ENCODE data around the gene AGBL1. TPM values are rescaled to one million over a fixed set of nuclear protein-coding genes. Genes with fewer than 3 reads are reported as not detected.
A peak's percentile ranks its signal among the peaks of the same experiment; 100 is the strongest.

AGBL1 gene
- total and polyA plus RNA-seq, 2 experiments from 2014 or later = 0.03 TPM; not detected in 1

DNA sequence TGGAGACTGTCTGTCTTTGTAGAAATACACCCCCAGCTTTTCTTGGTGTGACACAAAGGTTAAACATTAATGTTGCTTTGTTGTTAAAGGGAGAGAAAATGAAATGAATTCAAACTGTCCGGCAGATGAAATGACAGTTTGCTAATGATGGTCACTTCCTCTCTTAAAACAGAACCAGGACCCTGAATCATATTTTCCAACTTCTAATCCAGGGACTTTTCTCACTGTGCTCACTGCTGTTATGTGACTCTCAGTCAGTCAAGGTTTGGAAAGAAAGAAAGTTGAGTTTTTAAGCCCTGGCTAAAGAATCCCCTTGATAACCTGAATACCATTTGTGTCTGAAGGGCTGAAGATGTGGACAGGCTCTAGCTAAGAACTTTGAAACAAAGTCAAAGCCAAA lies 215.8 kb downstream of the AGBL1 start:
- no peaks in the 10 kb centered on the region for H3K36me3 ChIP-seq (ENCODE audit: insufficient read depth)

DNA sequence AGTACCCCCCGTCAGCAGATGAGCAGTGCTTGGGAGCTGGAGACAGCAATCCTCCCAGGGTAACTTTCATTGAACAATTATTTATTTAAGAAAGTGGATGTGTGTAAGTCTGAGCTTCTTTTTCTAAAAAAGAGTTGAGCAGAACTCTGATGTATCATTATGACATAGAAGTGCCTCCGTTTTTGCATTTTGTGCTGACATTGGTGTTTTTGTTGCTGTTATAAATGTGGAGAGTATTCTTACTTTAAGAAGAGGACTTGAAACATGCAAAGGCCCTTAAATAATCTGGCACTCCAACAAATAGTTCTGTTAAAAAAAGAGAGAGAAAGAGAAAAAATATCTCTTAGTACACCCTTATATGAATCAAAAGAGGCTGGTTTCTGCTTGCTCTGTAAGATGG lies 217.1 kb downstream of the AGBL1 start:
- ATAC-seq = no peak
- Histone ChIP-seq H3K4me3 (no peak overlapping the region), H3K36me3 (ENCODE audit: insufficient read depth) (no peaks in the 10 kb centered on the region), H3K4me1 (ENCODE audit: insufficient read depth) (peaks cover 48% of the 10 kb centered on the region), H3F3A (replicated peaks; ENCODE audit: low read depth) (no peaks in the 10 kb centered on the region), H2AFZ (0 out of 2 replicates have a peak overlapping the region, but pooled peaks have one; percentile 66), H3K27me3 (ENCODE audit: insufficient read depth) (no peaks in the 10 kb centered on the region), H3K27ac (ENCODE audit: low read depth) (no peak overlapping the region), H3K9me2 (ENCODE audit: insufficient read depth) (peaks cover 6% of the 10 kb centered on the region), H3K79me2 (replicated peaks; ENCODE audit: insufficient read depth) (no peaks in the 10 kb centered on the region), H4K20me1 (replicated peaks; ENCODE audit: insufficient read depth) (no peaks in the 10 kb centered on the region), H3K4me2 (no peak overlapping the region)
- Mint-ChIP-seq H3K9me3 (no peaks in the 10 kb centered on the region; the same call in 2 of the 3 replicates), H3K4me1 (peaks cover 33% of the 10 kb centered on the region), H3K4me3 (no peak overlapping the region), H3K27me3 (ENCODE audit: insufficient read depth, low read depth, poor library complexity) (peaks cover 2% of the 10 kb centered on the region), H3K27ac (no peak overlapping the region), H3K36me3 (ENCODE audit: low read depth) (no peaks in the 10 kb centered on the region; the same call in 2 of the 3 replicates)
- TF ChIP-seq ZNF114 (CRISPR knock-in tag; IDR thresholded peaks at IDR 0.05) = no peak
- no peak for DNase-seq (ENCODE audit: low spot score)

More for the DNA sequence above, 215.8 kb downstream of the AGBL1 start:
- H3K27ac Mint-ChIP-seq = no peak overlapping the region
- no peaks in the 10 kb centered on the region for H4K20me1 ChIP-seq (replicated peaks; ENCODE audit: insufficient read depth)
- H3K79me2 ChIP-seq (replicated peaks; ENCODE audit: insufficient read depth) = no peaks in the 10 kb centered on the region
- ATAC-seq = no peak
- no peak overlapping the region for H3K4me2 ChIP-seq
- peaks cover 25% of the 10 kb centered on the region for H3K4me1 Mint-ChIP-seq
- no peak for DNase-seq (ENCODE audit: low spot score)
- H3K4me3 ChIP-seq = no peak overlapping the region
- H3K27ac ChIP-seq (ENCODE audit: low read depth) = no peak overlapping the region
- TF ChIP-seq STAT1 (IDR thresholded peaks at IDR 0.05; ENCODE audit: unreplicated experiment) = no peak
- no peak for TF ChIP-seq ZNF331 (CRISPR knock-in tag; IDR thresholded peaks at IDR 0.05; ENCODE audit: low read depth)
- TF ChIP-seq ZNF114 (CRISPR knock-in tag; IDR thresholded peaks at IDR 0.05) = no peak
- H3K36me3 Mint-ChIP-seq (ENCODE audit: low read depth) = no peaks in the 10 kb centered on the region; the same call in 2 of the 3 replicates
- peaks cover 35% of the 10 kb centered on the region for H3K4me1 ChIP-seq (ENCODE audit: insufficient read depth)
- H3K27me3 Mint-ChIP-seq (ENCODE audit: insufficient read depth, low read depth, poor library complexity) = no peaks in the 10 kb centered on the region
- H3K9me2 ChIP-seq (ENCODE audit: insufficient read depth) = peaks cover 3% of the 10 kb centered on the region; the same call in 1 of the 2 replicates
- H2AFZ ChIP-seq = no peak overlapping the region
- H3K9me3 Mint-ChIP-seq = no peaks in the 10 kb centered on the region; the same call in 2 of the 3 replicates
- no peak overlapping the region for H3K4me3 Mint-ChIP-seq
- no peaks in the 10 kb centered on the region for H3F3A ChIP-seq (replicated peaks; ENCODE audit: low read depth)
- no peaks in the 10 kb centered on the region for H3K27me3 ChIP-seq (ENCODE audit: insufficient read depth)

DNA sequence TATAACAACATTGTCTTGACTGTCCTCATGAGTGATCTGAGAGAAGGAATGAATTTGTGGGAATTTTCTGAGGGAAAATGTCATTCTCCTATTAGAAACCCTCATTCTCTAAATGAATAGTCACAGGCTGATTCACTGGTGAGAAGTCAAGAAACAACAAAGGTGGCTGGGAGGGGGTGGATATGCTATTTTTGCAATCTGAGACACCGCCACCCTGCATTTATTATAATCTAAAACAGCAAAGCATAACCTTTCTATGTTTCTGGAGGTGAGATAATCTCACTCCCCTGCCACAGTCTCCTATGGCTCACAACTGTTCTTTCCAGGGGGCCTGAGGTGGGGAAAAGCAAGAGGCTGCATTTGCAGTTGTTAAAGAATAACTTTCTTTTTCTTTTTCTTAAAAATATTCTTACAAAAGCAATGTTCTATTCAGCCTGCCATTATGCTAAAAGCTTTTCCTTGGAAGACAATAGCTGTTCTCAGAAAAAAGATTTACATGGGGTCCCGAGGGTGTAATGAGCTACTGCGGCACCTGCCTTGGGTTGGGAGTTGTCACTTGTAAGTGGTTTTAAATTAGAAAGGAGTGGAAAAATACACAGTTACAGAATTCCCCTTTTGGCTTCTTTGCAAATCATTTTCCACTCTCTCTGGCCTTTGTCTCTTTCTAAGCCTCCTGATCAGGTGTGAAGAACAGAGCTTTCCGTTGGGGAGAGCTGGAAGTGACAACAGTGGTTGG lies 220.9 kb downstream of the AGBL1 start:
- H3K9me3 Mint-ChIP-seq = no peaks in the 10 kb centered on the region
- H3K4me1 Mint-ChIP-seq = peaks cover 27% of the 10 kb centered on the region
- Histone ChIP-seq H3K4me1 (ENCODE audit: insufficient read depth) (peaks cover 47% of the 10 kb centered on the region), H3K9me2 (ENCODE audit: insufficient read depth) (peaks cover 14% of the 10 kb centered on the region; the same call in 1 of the 2 replicates), H3K36me3 (ENCODE audit: insufficient read depth) (no peaks in the 10 kb centered on the region), H3K79me2 (replicated peaks; ENCODE audit: insufficient read depth) (no peaks in the 10 kb centered on the region), H3K27me3 (ENCODE audit: insufficient read depth) (no peaks in the 10 kb centered on the region), H3K4me2 (peak overlapping the region; percentile 70), H4K20me1 (replicated peaks; ENCODE audit: insufficient read depth) (no peaks in the 10 kb centered on the region), H3F3A (replicated peaks; ENCODE audit: low read depth) (no peaks in the 10 kb centered on the region), H3K4me3 (peak overlapping the region; percentile 28; the same call in 1 of the 2 replicates), H3K27ac (ENCODE audit: low read depth) (peak overlapping the region; percentile 70), H2AFZ (peak overlapping the region; percentile 80; the same call in 1 of the 2 replicates)
- peak; percentile 54 for ATAC-seq
- peak; percentile 17 for DNase-seq (ENCODE audit: low spot score)
- no peak overlapping the region for H3K4me3 Mint-ChIP-seq
- H3K36me3 Mint-ChIP-seq (ENCODE audit: low read depth) = no peaks in the 10 kb centered on the region
- H3K27me3 Mint-ChIP-seq (ENCODE audit: insufficient read depth, low read depth, poor library complexity) = peaks cover 2% of the 10 kb centered on the region
- H3K27ac Mint-ChIP-seq = peak overlapping the region; percentile 35; the same call in 1 of the 2 replicates
- no peak for TF ChIP-seq STAT1 (IDR thresholded peaks at IDR 0.05; ENCODE audit: unreplicated experiment)
- TF ChIP-seq, protein P1, sequence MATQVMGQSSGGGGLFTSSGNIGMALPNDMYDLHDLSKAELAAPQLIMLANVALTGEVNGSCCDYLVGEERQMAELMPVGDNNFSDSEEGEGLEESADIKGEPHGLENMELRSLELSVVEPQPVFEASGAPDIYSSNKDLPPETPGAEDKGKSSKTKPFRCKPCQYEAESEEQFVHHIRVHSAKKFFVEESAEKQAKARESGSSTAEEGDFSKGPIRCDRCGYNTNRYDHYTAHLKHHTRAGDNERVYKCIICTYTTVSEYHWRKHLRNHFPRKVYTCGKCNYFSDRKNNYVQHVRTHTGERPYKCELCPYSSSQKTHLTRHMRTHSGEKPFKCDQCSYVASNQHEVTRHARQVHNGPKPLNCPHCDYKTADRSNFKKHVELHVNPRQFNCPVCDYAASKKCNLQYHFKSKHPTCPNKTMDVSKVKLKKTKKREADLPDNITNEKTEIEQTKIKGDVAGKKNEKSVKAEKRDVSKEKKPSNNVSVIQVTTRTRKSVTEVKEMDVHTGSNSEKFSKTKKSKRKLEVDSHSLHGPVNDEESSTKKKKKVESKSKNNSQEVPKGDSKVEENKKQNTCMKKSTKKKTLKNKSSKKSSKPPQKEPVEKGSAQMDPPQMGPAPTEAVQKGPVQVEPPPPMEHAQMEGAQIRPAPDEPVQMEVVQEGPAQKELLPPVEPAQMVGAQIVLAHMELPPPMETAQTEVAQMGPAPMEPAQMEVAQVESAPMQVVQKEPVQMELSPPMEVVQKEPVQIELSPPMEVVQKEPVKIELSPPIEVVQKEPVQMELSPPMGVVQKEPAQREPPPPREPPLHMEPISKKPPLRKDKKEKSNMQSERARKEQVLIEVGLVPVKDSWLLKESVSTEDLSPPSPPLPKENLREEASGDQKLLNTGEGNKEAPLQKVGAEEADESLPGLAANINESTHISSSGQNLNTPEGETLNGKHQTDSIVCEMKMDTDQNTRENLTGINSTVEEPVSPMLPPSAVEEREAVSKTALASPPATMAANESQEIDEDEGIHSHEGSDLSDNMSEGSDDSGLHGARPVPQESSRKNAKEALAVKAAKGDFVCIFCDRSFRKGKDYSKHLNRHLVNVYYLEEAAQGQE (IDR thresholded peaks at IDR 0.05; ENCODE audit: unreplicated experiment) = no peak
- no peak for TF ChIP-seq CREB1 (CRISPR knock-in tag; IDR thresholded peaks at IDR 0.05; ENCODE audit: low read depth)
- TF ChIP-seq POLR2AphosphoS5 (IDR thresholded peaks at IDR 0.05; ENCODE audit: low read depth) = no peak
- TF ChIP-seq EZH2 (IDR thresholded peaks at IDR 0.05; ENCODE audit: low read depth, unreplicated experiment) = no peak
- TF ChIP-seq JUNB (IDR thresholded peaks at IDR 0.05; ENCODE audit: unreplicated experiment) = no peak
- no peak for TF ChIP-seq ZNF331 (CRISPR knock-in tag; IDR thresholded peaks at IDR 0.05; ENCODE audit: low read depth)
- TF ChIP-seq, protein P2, sequence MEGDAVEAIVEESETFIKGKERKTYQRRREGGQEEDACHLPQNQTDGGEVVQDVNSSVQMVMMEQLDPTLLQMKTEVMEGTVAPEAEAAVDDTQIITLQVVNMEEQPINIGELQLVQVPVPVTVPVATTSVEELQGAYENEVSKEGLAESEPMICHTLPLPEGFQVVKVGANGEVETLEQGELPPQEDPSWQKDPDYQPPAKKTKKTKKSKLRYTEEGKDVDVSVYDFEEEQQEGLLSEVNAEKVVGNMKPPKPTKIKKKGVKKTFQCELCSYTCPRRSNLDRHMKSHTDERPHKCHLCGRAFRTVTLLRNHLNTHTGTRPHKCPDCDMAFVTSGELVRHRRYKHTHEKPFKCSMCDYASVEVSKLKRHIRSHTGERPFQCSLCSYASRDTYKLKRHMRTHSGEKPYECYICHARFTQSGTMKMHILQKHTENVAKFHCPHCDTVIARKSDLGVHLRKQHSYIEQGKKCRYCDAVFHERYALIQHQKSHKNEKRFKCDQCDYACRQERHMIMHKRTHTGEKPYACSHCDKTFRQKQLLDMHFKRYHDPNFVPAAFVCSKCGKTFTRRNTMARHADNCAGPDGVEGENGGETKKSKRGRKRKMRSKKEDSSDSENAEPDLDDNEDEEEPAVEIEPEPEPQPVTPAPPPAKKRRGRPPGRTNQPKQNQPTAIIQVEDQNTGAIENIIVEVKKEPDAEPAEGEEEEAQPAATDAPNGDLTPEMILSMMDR (conservative IDR thresholded peaks at IDR 0.05; ENCODE audit: low read depth in 2 of 2) = no peak
- TF ChIP-seq NANOG (IDR thresholded peaks at IDR 0.05; ENCODE audit: borderline replicate concordance) = no peak

Measured in GM23338 (cell line).